ENCODE data around the gene TMEM51. TPM values are rescaled to one million over a fixed set of nuclear protein-coding genes. Genes with fewer than 3 reads are reported as not detected.

TMEM51 gene
- total RNA-seq, 4 donors from 2014 or later = 9.3 to 14.1 (median 11.6) TPM

GRCh38 chr1:15222653-15223303 is 69.2 kb downstream of the TMEM51 start:
- Histone ChIP-seq H3K4me1 (peaks cover 0 to 12% (median 0%) of the 10 kb centered on the region in 4 donors), H3K4me3 (no peak overlapping the region), H3K36me3 (peaks cover 0 to 7% (median 0%) of the 10 kb centered on the region in 3 donors), H3K9me3 (no peaks in the 10 kb centered on the region), H3K27ac (no peak overlapping the region), H3K27me3 (no peaks in the 10 kb centered on the region)
- no peak for DNase-seq (ENCODE audit: low spot score in 2 of 2)
- 85 to 88% methylated on average over 4 of the region's 4 CpGs for WGBS, 2 donors
- TF ChIP-seq POLR2A (IDR thresholded peaks at IDR 0.05) (no peak), EP300 (IDR thresholded peaks at IDR 0.05) (no peak)
- TF ChIP-seq, protein P1, sequence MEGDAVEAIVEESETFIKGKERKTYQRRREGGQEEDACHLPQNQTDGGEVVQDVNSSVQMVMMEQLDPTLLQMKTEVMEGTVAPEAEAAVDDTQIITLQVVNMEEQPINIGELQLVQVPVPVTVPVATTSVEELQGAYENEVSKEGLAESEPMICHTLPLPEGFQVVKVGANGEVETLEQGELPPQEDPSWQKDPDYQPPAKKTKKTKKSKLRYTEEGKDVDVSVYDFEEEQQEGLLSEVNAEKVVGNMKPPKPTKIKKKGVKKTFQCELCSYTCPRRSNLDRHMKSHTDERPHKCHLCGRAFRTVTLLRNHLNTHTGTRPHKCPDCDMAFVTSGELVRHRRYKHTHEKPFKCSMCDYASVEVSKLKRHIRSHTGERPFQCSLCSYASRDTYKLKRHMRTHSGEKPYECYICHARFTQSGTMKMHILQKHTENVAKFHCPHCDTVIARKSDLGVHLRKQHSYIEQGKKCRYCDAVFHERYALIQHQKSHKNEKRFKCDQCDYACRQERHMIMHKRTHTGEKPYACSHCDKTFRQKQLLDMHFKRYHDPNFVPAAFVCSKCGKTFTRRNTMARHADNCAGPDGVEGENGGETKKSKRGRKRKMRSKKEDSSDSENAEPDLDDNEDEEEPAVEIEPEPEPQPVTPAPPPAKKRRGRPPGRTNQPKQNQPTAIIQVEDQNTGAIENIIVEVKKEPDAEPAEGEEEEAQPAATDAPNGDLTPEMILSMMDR (IDR thresholded peaks at IDR 0.05) = no peak

DNA sequence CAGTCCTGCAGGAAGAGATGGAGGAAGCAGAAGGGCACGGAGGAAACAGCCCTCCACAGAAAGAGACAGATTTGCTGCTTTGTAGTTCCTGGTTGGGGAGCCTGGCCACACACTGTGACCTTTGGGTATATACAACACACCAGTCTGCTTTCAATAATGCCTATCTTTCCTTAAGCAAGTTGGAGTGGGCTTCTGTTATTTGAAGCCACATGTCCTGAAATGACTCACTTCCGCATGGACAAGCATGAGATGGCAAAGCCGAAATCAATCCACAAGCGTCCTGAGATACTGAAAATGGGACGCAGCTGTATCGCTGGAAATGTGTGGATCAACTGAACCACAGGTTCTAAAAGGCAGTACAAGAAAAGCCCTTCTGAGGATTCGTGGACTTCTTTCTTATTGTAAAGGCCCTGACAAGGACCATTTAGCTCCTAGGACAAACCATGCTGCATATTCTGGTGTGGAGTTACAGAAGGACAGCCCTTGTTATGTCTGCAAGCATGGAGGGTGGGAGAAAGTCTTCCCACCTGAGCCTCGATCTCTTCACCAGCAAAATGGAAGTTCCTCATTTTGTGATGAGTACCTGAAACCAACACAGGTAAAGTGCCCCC is 70.8 kb downstream of the TMEM51 start:
- DNase-seq (ENCODE audit: low spot score in 2 of 2) = no peak
- WGBS, 2 donors = 87 to 88% methylated on average over 8 of the region's 8 CpGs
- Histone ChIP-seq H3K27me3 (no peaks in the 10 kb centered on the region), H3K36me3 (peaks cover 0 to 7% (median 0%) of the 10 kb centered on the region in 3 donors), H3K9me3 (no peaks in the 10 kb centered on the region), H3K27ac (no peak overlapping the region), H3K4me1 (peaks cover 0 to 9% (median 0%) of the 10 kb centered on the region in 4 donors), H3K4me3 (no peak overlapping the region)
- TF ChIP-seq POLR2A (IDR thresholded peaks at IDR 0.05) = no peak
- TF ChIP-seq, protein P1 (IDR thresholded peaks at IDR 0.05) = no peak
- TF ChIP-seq EP300 (IDR thresholded peaks at IDR 0.05) = no peak

DNA sequence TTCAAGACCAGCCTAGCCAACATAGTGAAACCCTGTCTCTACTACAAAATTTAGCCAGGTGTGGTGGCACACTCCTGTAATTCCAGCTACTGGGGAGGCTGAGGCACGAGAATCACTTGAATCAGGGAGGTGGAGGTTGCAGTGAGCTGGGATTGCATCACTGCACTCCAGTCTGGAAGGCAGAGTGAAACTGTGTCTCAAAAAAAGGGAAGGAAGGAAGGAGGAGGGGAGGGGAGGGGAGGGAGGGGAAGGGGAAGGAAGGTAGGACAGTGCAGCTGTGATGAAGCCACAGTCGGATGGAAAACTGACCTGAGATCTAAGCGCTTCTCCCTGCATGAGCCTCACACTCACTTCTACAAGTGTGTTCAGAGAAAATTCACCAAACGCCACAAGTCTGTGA is 71.4 kb downstream of the TMEM51 start:
- TF ChIP-seq, protein P1 (IDR thresholded peaks at IDR 0.05) = no peak
- TF ChIP-seq EP300 (IDR thresholded peaks at IDR 0.05) (no peak), POLR2A (IDR thresholded peaks at IDR 0.05) (no peak)
- H3K9me3 ChIP-seq = no peaks in the 10 kb centered on the region
- peaks cover 0 to 11% (median 0%) of the 10 kb centered on the region in 4 donors for H3K4me1 ChIP-seq
- H3K36me3 ChIP-seq = peaks cover 0 to under 1% (median 0%) of the 10 kb centered on the region in 3 donors
- no peaks in the 10 kb centered on the region for H3K27me3 ChIP-seq
- no peak overlapping the region for H3K4me3 ChIP-seq
- H3K27ac ChIP-seq = no peak overlapping the region
- no peak for DNase-seq (ENCODE audit: low spot score in 2 of 2)
- 73 to 85% methylated on average over 4 of the region's 4 CpGs for WGBS, 2 donors

- no peak overlapping the region for H3K27ac ChIP-seq
- 50 to 60% methylated on average over 4 of the region's 4 CpGs for WGBS, 2 donors
- no peak overlapping the region for H3K4me3 ChIP-seq
- TF ChIP-seq, protein P1 (IDR thresholded peaks at IDR 0.05) = no peak
- TF ChIP-seq POLR2A (IDR thresholded peaks at IDR 0.05) (no peak), EP300 (IDR thresholded peaks at IDR 0.05) (no peak)
- H3K9me3 ChIP-seq = no peaks in the 10 kb centered on the region
- DNase-seq (ENCODE audit: low spot score in 2 of 2) = no peak
- no peaks in the 10 kb centered on the region for H3K36me3 ChIP-seq
- H3K4me1 ChIP-seq = peaks cover 0 to 12% (median 0%) of the 10 kb centered on the region in 4 donors
- no peaks in the 10 kb centered on the region for H3K27me3 ChIP-seq
Observed at GRCh38 chr1:15225461-15225860, 71.9 kb downstream of the TMEM51 start.

All from tibial nerve (tissue), 4 donors.